Measurements from ENCODE around the gene CHKA. TPM values are rescaled to one million over a fixed set of nuclear protein-coding genes. Genes with fewer than 3 reads are reported as not detected.
A peak's percentile ranks its signal among the peaks of the same experiment; 100 is the strongest.

Gene CHKA
- total and polyA plus RNA-seq, 2 of the 8 experiments (the other 6 are each of a cell fraction or from before 2014, with no cell fraction given): 61.2 to 86.6 TPM

- H3K4me1 ChIP-seq (replicated peaks in 1 of 4; ENCODE audit: control insufficient read depth in 3 of 4, insufficient read depth in 4 of 4, low read length in 3 of 4): peaks cover 0 to 15% (median 12%) of the 10 kb centered on the region in 4 experiments; a peak in 6 of 7 replicates
- 88% methylated on average over 16 of the region's 16 CpGs; no CpG with 5 or more reads in 1 of the 2 experiments for WGBS, 2 experiments (ENCODE audit: extremely low coverage in 1 of 2, insufficient coverage in 1 of 2, insufficient read length in 1 of 2, insufficient replicate concordance in 2 of 2, low coverage in 1 of 2, low lambda C conversion rate in 2 of 2, missing lambda C conversion rate in 1 of 2)
- no peak for TF ChIP-seq SIX5 (IDR thresholded peaks at IDR 0.05; ENCODE audit: low read depth, low read length)
- no peak for TF ChIP-seq USF2 (IDR thresholded peaks at IDR 0.05; ENCODE audit: low read length)
- 0 out of 2 replicates have a peak, but pooled peaks have one; percentile 3 for TF ChIP-seq EGR1 (IDR thresholded peaks at IDR 0.05; ENCODE audit: borderline replicate concordance, low read depth, low read length)
- H3K27ac ChIP-seq (ENCODE audit: low read depth, low read length): no peak overlapping the region
- no peak overlapping the region for H3K4me3 ChIP-seq (ENCODE audit: extremely low read depth in 1 of 4, insufficient read depth in 2 of 4, low read depth in 3 of 4, low read length in 4 of 4)
- POLR2A ChIA-PET (ENCODE audit: partially characterized antibody): interaction anchor here (0.7 to 2.8 kb wide), 4 partner anchors 8 to 30 kb away, joined by 3 to 14 read pairs (median 4); partner anchors contain the start of gene TCIRG1
- DNase-seq (ENCODE audit: low read depth in 1 of 2, low spot score in 2 of 2) (no peak), FAIRE-seq (no peak)
- H3K18ac ChIP-seq (ENCODE audit: extremely low read depth, low read length): no peak overlapping the region
- no peaks in the 10 kb centered on the region for H3K27me3 ChIP-seq (replicated peaks in 1 of 4; ENCODE audit: control insufficient read depth in 3 of 4, extremely low read depth in 1 of 4, insufficient read depth in 3 of 4, low read length in 3 of 4)
- no peak overlapping the region for H3K4ac ChIP-seq (replicated peaks; ENCODE audit: insufficient read length, low read depth, low read length)
- CTCF ChIA-PET (ENCODE audit: partially characterized antibody): interaction anchor here (1.6 kb wide), 1 partner anchor 25 kb away, joined by 6 read pairs; the partner anchor contains the start of gene TCIRG1
- H3K9ac ChIP-seq (replicated peaks in 1 of 4; ENCODE audit: extremely low read depth in 1 of 4, low read depth in 3 of 4, low read length in 3 of 4): no peak overlapping the region
- H3K9me3 ChIP-seq (ENCODE audit: insufficient read depth in 2 of 2, low read depth in 1 of 2, low read length in 1 of 2): no peaks in the 10 kb centered on the region
- H2BK5ac ChIP-seq (ENCODE audit: low read depth, low read length): no peak overlapping the region
- H2AK5ac ChIP-seq (ENCODE audit: low read depth, low read length): no peak overlapping the region
- no peak overlapping the region for H3K23ac ChIP-seq (ENCODE audit: insufficient read length)
- no peak overlapping the region for H4K5ac ChIP-seq (ENCODE audit: insufficient read length, low read depth, low read length)
- H4K8ac ChIP-seq (ENCODE audit: extremely low read depth, insufficient read depth, low read length): no peak overlapping the region
- H3K79me2 ChIP-seq (ENCODE audit: control insufficient read depth in 1 of 2, insufficient read depth in 2 of 2, low read length in 2 of 2): no peaks in the 10 kb centered on the region
- H4K20me1 ChIP-seq (replicated peaks in 1 of 2; ENCODE audit: control insufficient read depth in 1 of 2, insufficient read depth in 2 of 2, low read length in 2 of 2): no peaks in the 10 kb centered on the region
- H2BK12ac ChIP-seq (ENCODE audit: low read depth, low read length): no peak overlapping the region
- H3K23me2 ChIP-seq (ENCODE audit: low read depth, low read length): no peaks in the 10 kb centered on the region
- no peak overlapping the region for H2AFZ ChIP-seq (ENCODE audit: low read length)
- H3K36me3 ChIP-seq (ENCODE audit: control insufficient read depth in 2 of 4, insufficient read depth in 4 of 4, low read length in 3 of 4): no peaks in the 10 kb centered on the region
- H4K91ac ChIP-seq (replicated peaks; ENCODE audit: insufficient read length, low read length): no peak overlapping the region
- no peaks in the 10 kb centered on the region for H3K79me1 ChIP-seq (ENCODE audit: low read depth, low read length)
- H3K4me2 ChIP-seq (ENCODE audit: insufficient read depth in 1 of 2, low read depth in 2 of 2, low read length in 2 of 2): no peak overlapping the region
- no peak overlapping the region for H3K56ac ChIP-seq (replicated peaks; ENCODE audit: insufficient read length, low read depth, low read length)
- H2BK15ac ChIP-seq (ENCODE audit: low read length): no peak overlapping the region
- no peak overlapping the region for H3K14ac ChIP-seq (ENCODE audit: insufficient read length)
- H2BK20ac ChIP-seq (ENCODE audit: low read length): no peak overlapping the region
- H2BK120ac ChIP-seq (replicated peaks; ENCODE audit: low read depth, low read length): no peak overlapping the region
Measured at GRCh38 chr11:68012843-68013610, 108.2 kb downstream of the CHKA start.

Data from H1 (cell line).